ENCODE data around the gene NFE2L2.

The NFE2L2 gene

GRCh38 chr2:177287814-177288213 lies 23.3 kb upstream of the NFE2L2 start:
- no peak overlapping the region for H3K4me3 ChIP-seq (ENCODE audit: control insufficient read depth, low read depth, low read length)
- no peak for TF ChIP-seq CTCF (IDR thresholded peaks at IDR 0.05; ENCODE audit: control insufficient read depth, insufficient read depth, low read depth, low read length, missing control alignments)
- DNase-seq (ENCODE audit: low read depth) = no peak

DNA sequence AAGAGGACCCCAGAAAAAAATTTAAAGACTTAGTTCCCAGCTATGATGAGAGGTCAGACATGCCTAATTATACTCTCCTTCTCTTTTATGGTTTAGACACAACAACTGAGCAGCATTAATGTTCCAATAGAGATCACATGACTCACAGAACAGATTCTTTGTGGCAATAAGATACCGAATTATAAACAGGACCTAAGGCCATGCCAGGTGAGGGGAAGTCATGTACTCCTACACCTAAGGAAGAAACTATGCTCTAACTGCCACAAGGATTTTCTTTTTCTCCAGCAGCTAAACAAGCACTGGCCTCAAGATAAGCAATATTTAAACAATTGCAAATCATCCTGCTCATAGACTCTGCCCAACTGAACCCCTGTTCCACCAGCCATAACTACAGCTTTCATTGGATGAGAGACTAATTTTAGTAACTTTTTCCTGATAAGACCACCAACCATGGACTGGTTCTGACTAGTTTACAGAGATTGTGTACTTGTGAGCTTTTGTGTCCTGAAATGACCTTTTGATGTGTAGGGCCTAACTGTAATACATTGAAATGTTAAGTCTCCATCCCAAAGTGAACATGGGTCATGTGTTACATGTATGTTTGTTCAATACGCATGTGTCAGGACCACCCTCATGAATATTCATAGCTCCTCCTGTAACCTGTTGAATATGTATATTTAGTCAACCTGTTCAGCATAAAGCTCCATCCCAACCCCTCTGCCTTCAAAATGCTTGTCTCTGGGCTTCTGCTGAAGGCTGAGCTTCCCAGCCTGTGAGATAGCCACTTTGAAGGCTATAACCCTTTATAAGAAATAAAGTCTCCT lies 21.6 kb upstream of the NFE2L2 start:
- no peak for DNase-seq (ENCODE audit: low read depth)
- TF ChIP-seq CTCF (IDR thresholded peaks at IDR 0.05; ENCODE audit: control insufficient read depth, insufficient read depth, low read depth, low read length, missing control alignments) = no peak

DNA sequence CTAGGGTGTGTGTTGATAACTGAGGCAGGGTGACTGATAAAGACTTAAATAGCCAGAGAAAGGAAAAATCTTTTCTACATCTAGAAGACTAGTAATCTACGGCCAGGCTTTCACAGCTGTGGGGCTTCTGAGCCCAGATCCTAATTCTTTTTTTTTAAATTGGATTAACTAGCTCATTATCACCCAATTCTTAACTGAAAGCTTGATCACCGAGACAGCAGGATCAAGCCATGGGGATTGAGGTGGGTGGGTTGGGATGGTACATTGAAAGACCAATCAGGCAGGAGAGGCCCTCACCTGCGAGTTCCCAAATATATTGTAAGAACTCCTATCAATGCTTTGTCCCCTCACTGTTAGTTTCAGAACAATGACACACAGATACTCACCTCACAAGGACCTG lies 20.0 kb upstream of the NFE2L2 start:
- TF ChIP-seq CTCF (IDR thresholded peaks at IDR 0.05; ENCODE audit: control insufficient read depth, insufficient read depth, low read depth, low read length, missing control alignments) = no peak
- DNase-seq (ENCODE audit: low read depth) = no peak
- H3K4me3 ChIP-seq (ENCODE audit: control insufficient read depth, low read depth, low read length) = no peak overlapping the region

More for the DNA sequence above, 21.6 kb upstream of the NFE2L2 start:
- H3K4me3 ChIP-seq (ENCODE audit: control insufficient read depth, low read depth, low read length) = no peak overlapping the region

DNA sequence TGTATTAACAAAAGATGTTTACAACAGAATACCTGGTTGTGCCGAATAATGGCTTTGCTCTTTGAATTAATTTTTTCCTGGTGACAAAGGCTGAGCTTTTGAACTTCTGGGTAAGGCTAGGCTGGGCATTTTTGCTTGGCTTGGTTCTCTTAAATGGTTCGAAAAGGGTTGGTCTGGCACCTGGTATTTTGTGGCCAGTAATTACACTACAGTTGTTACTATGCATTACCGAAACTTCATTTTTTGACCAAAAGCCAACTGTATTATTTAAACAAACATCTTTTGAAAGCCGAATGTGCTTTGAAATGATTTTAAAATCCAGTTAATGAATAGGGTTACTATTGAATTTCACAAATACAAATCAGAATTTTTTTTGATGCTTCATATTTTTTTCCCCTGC lies 19.4 kb upstream of the NFE2L2 start:
- no peak for DNase-seq (ENCODE audit: low read depth)
- no peak for TF ChIP-seq CTCF (IDR thresholded peaks at IDR 0.05; ENCODE audit: control insufficient read depth, insufficient read depth, low read depth, low read length, missing control alignments)
- H3K4me3 ChIP-seq (ENCODE audit: control insufficient read depth, low read depth, low read length) = no peak overlapping the region

DNA sequence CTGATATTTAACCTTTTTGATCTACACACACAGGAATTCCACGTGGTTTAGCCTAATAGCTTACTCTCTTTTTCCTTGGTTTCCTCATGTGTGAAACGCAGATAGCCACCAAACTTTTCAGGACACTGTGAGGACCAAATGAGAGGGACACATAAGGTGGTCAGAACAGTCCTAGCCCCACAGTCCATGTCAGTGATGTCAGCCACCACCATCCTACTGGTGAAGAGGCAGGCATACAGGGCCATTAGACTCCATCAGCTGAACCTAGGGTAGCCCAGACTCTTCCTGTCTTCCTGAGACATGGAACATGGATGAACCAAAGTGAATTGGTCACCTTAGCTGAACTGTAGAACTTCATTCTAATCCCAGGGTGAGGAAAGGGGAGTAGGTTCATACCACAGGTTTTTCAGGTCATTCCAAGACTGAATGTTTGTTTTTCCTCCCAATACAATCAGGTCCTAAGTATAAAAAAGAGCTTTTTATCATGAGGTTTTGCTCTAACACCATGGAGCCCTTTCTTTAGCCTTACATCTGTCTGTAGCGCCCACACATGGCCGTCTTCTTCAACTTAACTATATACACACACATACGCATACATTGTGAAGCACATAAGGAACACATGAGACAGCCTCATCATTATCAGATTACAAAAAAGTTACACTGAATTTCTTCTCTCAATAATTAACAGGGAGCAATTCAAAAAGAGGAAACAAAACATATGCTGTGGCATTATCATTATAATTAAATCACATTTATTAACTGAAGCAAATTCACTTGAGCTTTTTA lies 18.5 kb upstream of the NFE2L2 start:
- TF ChIP-seq CTCF (IDR thresholded peaks at IDR 0.05; ENCODE audit: control insufficient read depth, insufficient read depth, low read depth, low read length, missing control alignments) = no peak
- no peak for DNase-seq (ENCODE audit: low read depth)

DNA sequence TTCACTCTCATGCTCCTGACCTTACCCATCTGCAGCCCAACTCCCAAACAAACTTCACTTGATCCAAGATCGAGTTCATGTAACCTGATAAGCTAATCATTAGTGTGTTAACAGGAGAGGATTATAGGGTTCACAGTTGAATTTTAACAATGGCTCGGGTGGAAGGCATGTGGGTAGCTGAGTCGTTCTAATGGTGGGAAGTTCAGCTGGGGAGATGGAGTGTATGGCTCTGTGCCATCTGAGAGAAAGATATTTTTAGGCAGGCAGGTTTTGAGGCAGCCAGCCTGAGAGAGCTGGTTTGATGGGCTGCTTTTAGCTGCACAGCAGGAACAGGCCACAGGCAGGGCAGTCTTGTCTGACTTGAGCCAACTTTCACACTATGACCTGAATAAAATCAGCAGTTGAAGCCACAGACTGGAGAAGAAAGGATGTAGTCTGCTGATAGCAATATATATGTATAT lies 17.7 kb upstream of the NFE2L2 start:
- no peak overlapping the region for H3K4me3 ChIP-seq (ENCODE audit: control insufficient read depth, low read depth, low read length)
- no peak for TF ChIP-seq CTCF (IDR thresholded peaks at IDR 0.05; ENCODE audit: control insufficient read depth, insufficient read depth, low read depth, low read length, missing control alignments)
- DNase-seq (ENCODE audit: low read depth) = no peak

More for the DNA sequence above, 18.5 kb upstream of the NFE2L2 start:
- H3K4me3 ChIP-seq (ENCODE audit: control insufficient read depth, low read depth, low read length) = no peak overlapping the region

Measured in AG09309 (cell line).